Astrocyte (in vitro differentiated cells and primary cell): ENCODE measurements around the gene SLC39A2. TPM values are rescaled to one million over a fixed set of nuclear protein-coding genes. Genes with fewer than 3 reads are reported as not detected.

ENCODE experiments used
- DNase-seq: peaks from one replicate; pipeline ENCODE4 v3.0.0-alpha.2; 2010; ENCODE audit warnings: low read depth
- FAIRE-seq: peaks from 2 replicates; lab custom pipeline; 2011; peaks lifted over from hg19 to GRCh38; lab: Jason Lieb, UNC
- H2AFZ ChIP-seq: 2 replicates; pipeline ENCODE4 v1.6.0; 2012; ENCODE audit warnings: low read depth, low read length, inconsistent platforms
- H3K27ac ChIP-seq: 2 replicates; pipeline ENCODE4 v1.5.1; 2011; ENCODE audit warnings: low read depth, low read length, inconsistent platforms
- H3K27me3 ChIP-seq: 2 replicates; pipeline ENCODE4 v1.6.0; 2011; ENCODE audit warnings: low read length, inconsistent platforms; ENCODE audit not compliant: insufficient read depth
- H3K36me3 ChIP-seq: 2 replicates; pipeline ENCODE4 v1.5.1; 2011; ENCODE audit warnings: low read length, inconsistent platforms; ENCODE audit not compliant: insufficient read depth
- H3K4me1 ChIP-seq: 2 replicates; pipeline ENCODE4 v1.5.1; 2011; ENCODE audit warnings: low read length, inconsistent platforms; ENCODE audit not compliant: insufficient read depth
- H3K4me2 ChIP-seq: 2 replicates; pipeline ENCODE4 v1.6.0; 2012; ENCODE audit warnings: low read length, inconsistent platforms
- H3K4me3 ChIP-seq: 2 replicates; pipeline ENCODE4 v1.5.1; 2011; ENCODE audit warnings: low read depth, mild to moderate bottlenecking, low read length, inconsistent platforms; ENCODE audit not compliant: insufficient read depth
- H3K79me2 ChIP-seq: 2 replicates; pipeline ENCODE4 v1.6.0; 2012; ENCODE audit warnings: mild to moderate bottlenecking, low read length, inconsistent platforms; ENCODE audit not compliant: insufficient read depth
- H3K9ac ChIP-seq: 2 replicates; pipeline ENCODE4 v1.6.0; 2012; ENCODE audit warnings: mild to moderate bottlenecking, low read length, inconsistent platforms
- H3K9me3 ChIP-seq: 2 replicates; pipeline ENCODE4 v1.5.1; 2012; ENCODE audit warnings: low read depth, mild to moderate bottlenecking, low read length, inconsistent platforms; ENCODE audit not compliant: insufficient read depth
- H4K20me1 ChIP-seq: 2 replicates; pipeline ENCODE4 v1.6.0; 2012; ENCODE audit warnings: low read length, inconsistent platforms; ENCODE audit not compliant: insufficient read depth
- H3K27ac Mint-ChIP-seq: one replicate; pipeline ENCODE4 v1.8.0; 2021; ENCODE audit warnings: mild to moderate bottlenecking, mixed read lengths; ENCODE audit not compliant: unreplicated experiment
- H3K27me3 Mint-ChIP-seq: one replicate; pipeline ENCODE4 v1.8.0; 2021; ENCODE audit warnings: low read depth, mixed read lengths; ENCODE audit not compliant: unreplicated experiment
- H3K36me3 Mint-ChIP-seq: one replicate; pipeline ENCODE4 v1.8.0; 2021; ENCODE audit warnings: low read depth, mixed read lengths; ENCODE audit not compliant: unreplicated experiment
- H3K4me1 Mint-ChIP-seq: one replicate; pipeline ENCODE4 v1.8.0; 2021; ENCODE audit warnings: low read depth, mixed read lengths; ENCODE audit not compliant: unreplicated experiment
- H3K4me3 Mint-ChIP-seq: one replicate; pipeline ENCODE4 v1.8.0; 2021; ENCODE audit warnings: mild to moderate bottlenecking, moderate library complexity, mixed read lengths; ENCODE audit not compliant: unreplicated experiment
- H3K9me3 Mint-ChIP-seq: one replicate; pipeline ENCODE4 v1.8.0; 2021; ENCODE audit warnings: mild to moderate bottlenecking, mixed read lengths; ENCODE audit not compliant: unreplicated experiment
- EZH2 ChIP-seq: IDR thresholded peaks from 2 replicates; pipeline ENCODE4 v1.6.1; 2012; ENCODE audit warnings: mild to moderate bottlenecking, low read length, inconsistent platforms; ENCODE audit not compliant: insufficient read depth
- total RNA-seq: library from RNA; stranded (reverse); gene quantifications from 2 replicates; pipeline ENCODE4 v1.2.1, GENCODE V29; 2021
- TF ChIP-seq, protein P1 (sequence below): IDR thresholded peaks from 2 replicates; pipeline ENCODE4 v1.5.1; 2011; ENCODE audit warnings: low read depth, mild to moderate bottlenecking, inconsistent platforms, low read length, moderate library complexity; ENCODE audit not compliant: insufficient read depth

SLC39A2 gene
- total RNA-seq, 1 donor from 2014 or later, result 0.30 TPM

DNA sequence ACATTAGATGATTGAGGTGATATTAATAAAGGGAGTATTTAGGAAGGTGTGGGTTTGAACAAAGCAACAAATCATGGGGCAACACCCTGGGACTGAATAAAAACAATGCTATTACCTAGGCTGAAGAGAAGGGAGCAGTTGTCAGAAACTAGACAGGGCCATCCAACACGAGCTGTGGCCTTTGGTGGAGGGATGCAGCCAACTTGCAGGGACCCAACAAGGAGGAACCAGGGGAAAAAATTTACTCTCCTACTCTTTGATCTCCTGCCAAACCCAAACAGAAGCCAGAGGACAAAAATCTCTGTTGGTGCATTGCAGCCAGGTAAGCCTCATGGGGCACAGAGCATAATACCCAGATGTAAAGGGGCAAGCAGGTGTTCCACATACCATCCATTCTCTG lies 12.0 kb downstream of the SLC39A2 start:
- Mint-ChIP-seq H3K4me1 (peaks cover 3% of the 10 kb centered on the region), H3K9me3 (no peaks in the 10 kb centered on the region), H3K27ac (no peak overlapping the region), H3K36me3 (no peaks in the 10 kb centered on the region), H3K4me3 (no peak overlapping the region), H3K27me3 (peaks cover 27% of the 10 kb centered on the region)
- no peak overlapping the region for H3K4me3 ChIP-seq
- no peaks in the 10 kb centered on the region for H3K36me3 ChIP-seq
- H3K9ac ChIP-seq, result no peak overlapping the region
- H3K79me2 ChIP-seq, result no peaks in the 10 kb centered on the region
- H3K27me3 ChIP-seq, result peaks cover 23% of the 10 kb centered on the region
- no peak overlapping the region for H2AFZ ChIP-seq
- no peaks in the 10 kb centered on the region for H3K4me1 ChIP-seq
- H3K4me2 ChIP-seq, result no peak overlapping the region
- no peak for FAIRE-seq
- no peaks in the 10 kb centered on the region for H3K9me3 ChIP-seq
- no peak overlapping the region for H3K27ac ChIP-seq
- TF ChIP-seq, protein P1, sequence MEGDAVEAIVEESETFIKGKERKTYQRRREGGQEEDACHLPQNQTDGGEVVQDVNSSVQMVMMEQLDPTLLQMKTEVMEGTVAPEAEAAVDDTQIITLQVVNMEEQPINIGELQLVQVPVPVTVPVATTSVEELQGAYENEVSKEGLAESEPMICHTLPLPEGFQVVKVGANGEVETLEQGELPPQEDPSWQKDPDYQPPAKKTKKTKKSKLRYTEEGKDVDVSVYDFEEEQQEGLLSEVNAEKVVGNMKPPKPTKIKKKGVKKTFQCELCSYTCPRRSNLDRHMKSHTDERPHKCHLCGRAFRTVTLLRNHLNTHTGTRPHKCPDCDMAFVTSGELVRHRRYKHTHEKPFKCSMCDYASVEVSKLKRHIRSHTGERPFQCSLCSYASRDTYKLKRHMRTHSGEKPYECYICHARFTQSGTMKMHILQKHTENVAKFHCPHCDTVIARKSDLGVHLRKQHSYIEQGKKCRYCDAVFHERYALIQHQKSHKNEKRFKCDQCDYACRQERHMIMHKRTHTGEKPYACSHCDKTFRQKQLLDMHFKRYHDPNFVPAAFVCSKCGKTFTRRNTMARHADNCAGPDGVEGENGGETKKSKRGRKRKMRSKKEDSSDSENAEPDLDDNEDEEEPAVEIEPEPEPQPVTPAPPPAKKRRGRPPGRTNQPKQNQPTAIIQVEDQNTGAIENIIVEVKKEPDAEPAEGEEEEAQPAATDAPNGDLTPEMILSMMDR, result no peak
- TF ChIP-seq EZH2, result no peak
- no peak for DNase-seq
- H4K20me1 ChIP-seq, result no peaks in the 10 kb centered on the region

- no peak overlapping the region for H3K27ac Mint-ChIP-seq
- H3K4me3 Mint-ChIP-seq, result no peak overlapping the region
- peak; percentile 74 for FAIRE-seq
- TF ChIP-seq, protein P1, result peak; percentile 89
- TF ChIP-seq EZH2, result no peak
- Histone ChIP-seq H3K36me3 (no peaks in the 10 kb centered on the region), H3K27ac (no peak overlapping the region), H2AFZ (no peak overlapping the region), H3K4me1 (peaks cover 4% of the 10 kb centered on the region), H3K27me3 (peaks cover 23% of the 10 kb centered on the region), H3K9me3 (no peaks in the 10 kb centered on the region), H3K79me2 (no peaks in the 10 kb centered on the region), H3K9ac (no peak overlapping the region), H3K4me3 (no peak overlapping the region), H4K20me1 (no peaks in the 10 kb centered on the region), H3K4me2 (no peak overlapping the region)
- peak; percentile 56 for DNase-seq
- H3K27me3 Mint-ChIP-seq, result peaks cover 27% of the 10 kb centered on the region
- no peaks in the 10 kb centered on the region for H3K9me3 Mint-ChIP-seq
- H3K4me1 Mint-ChIP-seq, result peaks cover 12% of the 10 kb centered on the region
- H3K36me3 Mint-ChIP-seq, result peaks cover 2% of the 10 kb centered on the region
Observed at GRCh38 chr14:21014761-21015190, 15.7 kb downstream of the SLC39A2 start.

DNA sequence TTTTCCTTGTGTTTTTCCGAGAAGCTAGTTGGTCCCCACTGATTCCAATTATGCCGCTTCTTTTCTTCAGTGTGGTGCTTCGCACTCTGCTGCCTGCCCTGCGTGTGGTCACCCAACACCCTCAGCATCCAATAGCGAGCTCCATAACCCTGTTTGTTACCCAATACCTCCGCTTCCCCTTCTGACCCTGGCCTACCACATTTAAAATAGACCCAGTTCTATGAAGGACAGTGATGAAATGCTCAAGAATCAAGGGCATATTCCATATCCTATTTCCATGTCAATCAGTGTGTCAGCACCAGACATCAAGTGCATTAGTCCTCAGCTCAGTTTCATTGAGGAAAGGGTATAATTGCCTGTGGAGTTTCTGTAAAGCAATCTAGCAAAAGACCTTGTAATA lies 16.2 kb downstream of the SLC39A2 start:
- Mint-ChIP-seq H3K9me3 (no peaks in the 10 kb centered on the region), H3K27ac (no peak overlapping the region), H3K4me1 (peaks cover 12% of the 10 kb centered on the region), H3K36me3 (peaks cover 2% of the 10 kb centered on the region), H3K4me3 (no peak overlapping the region), H3K27me3 (peaks cover 27% of the 10 kb centered on the region)
- Histone ChIP-seq H4K20me1 (no peaks in the 10 kb centered on the region), H3K4me1 (peaks cover 4% of the 10 kb centered on the region), H3K9ac (no peak overlapping the region), H3K36me3 (no peaks in the 10 kb centered on the region), H3K9me3 (no peaks in the 10 kb centered on the region), H3K79me2 (no peaks in the 10 kb centered on the region), H3K4me3 (no peak overlapping the region), H3K27ac (no peak overlapping the region), H2AFZ (no peak overlapping the region), H3K4me2 (no peak overlapping the region), H3K27me3 (peaks cover 23% of the 10 kb centered on the region)
- FAIRE-seq (no peak), DNase-seq (no peak)
- TF ChIP-seq EZH2, result no peak
- TF ChIP-seq, protein P1, result no peak
